Measurements from ENCODE around the gene ZNF155. TPM values are rescaled to one million over a fixed set of nuclear protein-coding genes. Genes with fewer than 3 reads are reported as not detected.

ZNF155 gene
- total RNA-seq, 1 donor from 2014 or later = 5.8 TPM

DNA sequence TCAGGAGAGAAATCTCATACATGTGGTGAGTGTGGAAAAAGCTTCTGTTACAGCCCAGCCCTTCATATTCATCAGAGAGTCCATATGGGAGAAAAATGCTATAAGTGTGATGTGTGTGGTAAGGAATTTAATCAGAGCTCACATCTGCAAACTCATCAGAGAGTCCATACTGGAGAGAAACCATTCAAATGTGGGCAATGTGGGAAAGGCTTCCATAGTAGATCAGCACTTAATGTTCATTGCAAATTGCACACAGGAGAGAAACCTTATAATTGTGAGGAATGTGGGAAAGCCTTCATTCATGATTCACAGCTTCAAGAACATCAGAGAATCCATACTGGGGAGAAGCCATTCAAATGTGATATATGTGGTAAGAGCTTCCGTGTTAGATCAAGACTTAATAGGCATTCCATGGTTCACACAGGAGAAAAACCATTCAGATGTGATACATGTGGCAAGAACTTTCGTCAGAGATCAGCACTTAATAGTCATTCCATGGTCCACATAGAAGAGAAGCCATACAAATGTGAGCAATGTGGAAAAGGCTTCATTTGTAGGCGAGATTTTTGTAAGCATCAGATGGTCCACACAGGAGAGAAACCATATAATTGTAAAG is 17.8 kb upstream of the ZNF155 start:
- TF ChIP-seq, protein P1, sequence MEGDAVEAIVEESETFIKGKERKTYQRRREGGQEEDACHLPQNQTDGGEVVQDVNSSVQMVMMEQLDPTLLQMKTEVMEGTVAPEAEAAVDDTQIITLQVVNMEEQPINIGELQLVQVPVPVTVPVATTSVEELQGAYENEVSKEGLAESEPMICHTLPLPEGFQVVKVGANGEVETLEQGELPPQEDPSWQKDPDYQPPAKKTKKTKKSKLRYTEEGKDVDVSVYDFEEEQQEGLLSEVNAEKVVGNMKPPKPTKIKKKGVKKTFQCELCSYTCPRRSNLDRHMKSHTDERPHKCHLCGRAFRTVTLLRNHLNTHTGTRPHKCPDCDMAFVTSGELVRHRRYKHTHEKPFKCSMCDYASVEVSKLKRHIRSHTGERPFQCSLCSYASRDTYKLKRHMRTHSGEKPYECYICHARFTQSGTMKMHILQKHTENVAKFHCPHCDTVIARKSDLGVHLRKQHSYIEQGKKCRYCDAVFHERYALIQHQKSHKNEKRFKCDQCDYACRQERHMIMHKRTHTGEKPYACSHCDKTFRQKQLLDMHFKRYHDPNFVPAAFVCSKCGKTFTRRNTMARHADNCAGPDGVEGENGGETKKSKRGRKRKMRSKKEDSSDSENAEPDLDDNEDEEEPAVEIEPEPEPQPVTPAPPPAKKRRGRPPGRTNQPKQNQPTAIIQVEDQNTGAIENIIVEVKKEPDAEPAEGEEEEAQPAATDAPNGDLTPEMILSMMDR (IDR thresholded peaks at IDR 0.05; ENCODE audit: insufficient read depth, low read length, poor library complexity, severe bottlenecking) = no peak
- Histone ChIP-seq H3K36me3 (ENCODE audit: control insufficient read depth, insufficient read depth, low read length) (peaks cover 4% of the 10 kb centered on the region), H3K27me3 (ENCODE audit: control insufficient read depth, insufficient read depth, low read length) (no peaks in the 10 kb centered on the region), H3K4me3 (ENCODE audit: low read depth, low read length) (no peak overlapping the region)
- no peak for DNase-seq (ENCODE audit: low read depth)

DNA sequence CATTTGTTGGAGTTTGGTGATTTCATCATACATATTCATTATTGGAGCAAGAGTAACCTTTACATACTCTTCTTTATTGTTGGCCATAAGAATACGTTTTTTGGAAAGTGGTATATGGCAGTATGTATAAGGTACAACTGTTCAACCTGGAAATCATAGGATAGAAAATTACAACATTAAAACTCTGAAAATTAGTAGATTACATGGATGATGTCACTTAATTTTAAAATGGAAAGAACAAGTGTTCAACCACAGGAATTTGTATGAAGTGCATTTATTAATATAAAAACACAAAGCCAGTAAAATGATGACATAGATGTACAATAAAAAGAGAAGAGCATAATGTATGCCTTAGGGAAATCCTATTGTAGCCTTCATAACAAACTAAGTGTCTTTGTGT is 7.3 kb upstream of the ZNF155 start:
- Histone ChIP-seq H3K27me3 (ENCODE audit: control insufficient read depth, insufficient read depth, low read length) (no peaks in the 10 kb centered on the region), H3K36me3 (ENCODE audit: control insufficient read depth, insufficient read depth, low read length) (no peaks in the 10 kb centered on the region)
- TF ChIP-seq, protein P1 (IDR thresholded peaks at IDR 0.05; ENCODE audit: insufficient read depth, low read length, poor library complexity, severe bottlenecking) = no peak

DNA sequence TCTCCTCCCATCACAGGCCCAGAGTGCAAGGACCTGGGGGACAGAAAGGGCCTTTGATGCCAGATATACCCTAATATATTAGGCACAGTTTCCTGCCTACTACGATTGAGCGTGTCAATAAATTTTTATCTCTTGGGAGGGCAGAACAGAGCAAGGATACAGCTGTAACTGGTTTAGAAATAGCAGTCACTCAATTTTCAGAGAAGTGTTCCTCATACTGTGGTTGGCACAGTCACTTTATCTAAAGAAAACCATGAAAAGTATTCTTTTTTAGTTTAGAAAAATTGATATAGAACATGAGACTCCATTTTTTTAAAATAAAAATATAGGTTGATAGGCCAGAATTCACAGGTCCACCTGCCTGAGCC is 460 bp upstream of the ZNF155 start:
- Histone ChIP-seq H3K4me3 (ENCODE audit: low read depth, low read length) (peak overlapping the region; percentile 88), H3K36me3 (ENCODE audit: control insufficient read depth, insufficient read depth, low read length) (no peaks in the 10 kb centered on the region), H3K27me3 (ENCODE audit: control insufficient read depth, insufficient read depth, low read length) (no peaks in the 10 kb centered on the region)
- TF ChIP-seq, protein P1 (IDR thresholded peaks at IDR 0.05; ENCODE audit: insufficient read depth, low read length, poor library complexity, severe bottlenecking) = no peak
- DNase-seq (ENCODE audit: low read depth) = no peak

More for the DNA sequence above, 7.3 kb upstream of the ZNF155 start:
- no peak overlapping the region for H3K4me3 ChIP-seq (ENCODE audit: low read depth, low read length)
- DNase-seq (ENCODE audit: low read depth) = no peak

DNA sequence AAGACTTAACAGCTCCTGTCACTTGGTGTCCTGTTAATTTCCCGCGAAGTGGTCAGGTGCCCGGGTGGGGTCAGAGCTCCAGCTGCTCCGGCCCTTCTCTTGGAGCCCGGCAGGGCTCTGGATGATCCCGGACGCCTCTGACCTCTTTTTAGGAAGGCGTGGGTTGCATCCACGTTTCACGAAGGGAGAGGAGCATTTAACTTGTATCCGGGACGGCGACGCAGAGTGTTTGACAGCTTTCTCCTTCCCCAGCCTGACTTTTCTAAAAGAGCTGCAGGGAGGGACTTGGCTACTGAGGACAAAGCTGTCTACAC is 656 bp downstream of the ZNF155 start:
- no peak for DNase-seq (ENCODE audit: low read depth)
- TF ChIP-seq, protein P1 (IDR thresholded peaks at IDR 0.05; ENCODE audit: insufficient read depth, low read length, poor library complexity, severe bottlenecking) = no peak
- no peaks in the 10 kb centered on the region for H3K27me3 ChIP-seq (ENCODE audit: control insufficient read depth, insufficient read depth, low read length)
- no peaks in the 10 kb centered on the region for H3K36me3 ChIP-seq (ENCODE audit: control insufficient read depth, insufficient read depth, low read length)
- H3K4me3 ChIP-seq (ENCODE audit: low read depth, low read length) = peak overlapping the region; percentile 88

DNA sequence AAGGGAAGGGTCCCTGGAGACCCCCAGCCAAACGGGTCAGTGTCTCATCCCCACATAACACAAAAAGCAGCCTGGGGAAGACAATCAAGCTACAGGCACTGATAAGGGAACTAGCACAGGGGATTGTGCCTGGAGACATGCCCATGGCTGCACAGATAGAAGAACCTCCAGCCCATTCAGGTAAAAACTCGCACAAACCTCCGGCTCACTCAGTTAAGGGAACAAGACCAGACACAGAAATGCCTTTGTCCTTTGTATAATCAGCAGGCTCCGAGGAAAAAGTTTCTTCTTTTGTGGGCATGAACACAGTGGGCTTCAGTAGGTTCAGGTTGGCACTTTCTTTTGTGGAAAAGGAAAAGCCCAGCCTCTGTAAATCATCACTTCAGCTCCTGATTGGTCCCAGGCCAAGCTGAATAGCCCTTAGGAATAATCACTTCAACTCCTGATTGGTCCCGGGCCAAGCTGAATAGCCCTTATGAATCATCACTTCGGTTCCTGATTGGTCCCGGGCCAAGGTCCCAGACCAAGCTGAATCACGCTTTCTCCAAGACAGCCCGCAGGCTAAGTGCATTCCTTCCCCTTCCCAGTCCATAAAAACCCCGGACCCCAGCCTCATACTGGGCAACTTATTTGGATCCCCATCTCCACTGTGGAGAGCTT is 13.8 kb downstream of the ZNF155 start:
- H3K4me3 ChIP-seq (ENCODE audit: low read depth, low read length) = no peak overlapping the region

More for the DNA sequence above, 13.8 kb downstream of the ZNF155 start:
- no peak for DNase-seq (ENCODE audit: low read depth)
- Histone ChIP-seq H3K27me3 (ENCODE audit: control insufficient read depth, insufficient read depth, low read length) (no peaks in the 10 kb centered on the region), H3K36me3 (ENCODE audit: control insufficient read depth, insufficient read depth, low read length) (no peaks in the 10 kb centered on the region)
- TF ChIP-seq, protein P1 (IDR thresholded peaks at IDR 0.05; ENCODE audit: insufficient read depth, low read length, poor library complexity, severe bottlenecking) = no peak

Measured in kidney epithelial cell (primary cell).